HG02973 (cell line): ENCODE measurements around the gene CDC42BPB.
"Not testable (repeated sequence)": the region's sequence is repeated elsewhere in the genome, so short reads cannot be mapped to it uniquely, and the experiment has no call there.

Experiments used
- ATAC-seq: cut with Tn5 transposase; IDR thresholded peaks from one replicate; pipeline ENCODE4 v1.9.1; 2021; ENCODE audit warnings: moderate library complexity; ENCODE audit not compliant: unreplicated experiment

Gene CDC42BPB

DNA sequence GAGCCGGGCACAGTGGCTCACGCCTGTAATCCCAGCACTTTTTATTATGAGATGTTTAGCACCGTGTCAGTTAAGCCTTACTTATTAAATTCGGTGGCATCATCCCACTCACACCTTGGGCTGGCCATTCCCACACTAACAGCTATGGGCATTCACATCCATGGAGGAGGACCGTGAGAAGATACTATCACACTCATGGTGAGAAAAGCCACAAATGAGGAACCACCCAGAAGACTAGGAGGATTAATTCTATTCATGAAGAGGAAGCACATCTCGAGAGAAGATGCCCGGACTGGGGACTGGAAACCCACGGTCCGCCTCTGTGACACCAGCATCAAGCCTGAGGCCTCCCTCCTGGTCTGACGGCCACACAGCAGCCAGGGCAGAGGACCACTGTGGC, 4.9 kb downstream of the CDC42BPB start:
- ATAC-seq: no peak

DNA sequence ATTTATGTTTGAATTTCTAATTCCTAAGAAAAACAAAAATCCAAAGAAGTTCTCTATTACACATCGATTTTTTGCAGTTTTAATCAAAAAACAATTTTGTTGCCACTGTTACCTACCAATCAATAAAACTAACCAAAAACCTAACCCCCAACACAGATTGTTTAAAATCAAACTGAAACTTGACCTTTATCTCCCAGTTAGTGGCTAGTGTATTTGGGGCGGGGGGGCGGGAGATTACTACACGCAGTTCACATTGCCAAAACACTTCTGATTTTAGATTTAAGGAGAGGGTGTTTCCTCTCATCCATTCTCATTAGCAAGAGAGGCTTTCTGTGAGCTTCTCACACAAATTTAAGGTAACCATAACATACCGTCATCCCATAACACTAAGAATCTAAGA, 6.4 kb downstream of the CDC42BPB start:
- no peak for ATAC-seq

DNA sequence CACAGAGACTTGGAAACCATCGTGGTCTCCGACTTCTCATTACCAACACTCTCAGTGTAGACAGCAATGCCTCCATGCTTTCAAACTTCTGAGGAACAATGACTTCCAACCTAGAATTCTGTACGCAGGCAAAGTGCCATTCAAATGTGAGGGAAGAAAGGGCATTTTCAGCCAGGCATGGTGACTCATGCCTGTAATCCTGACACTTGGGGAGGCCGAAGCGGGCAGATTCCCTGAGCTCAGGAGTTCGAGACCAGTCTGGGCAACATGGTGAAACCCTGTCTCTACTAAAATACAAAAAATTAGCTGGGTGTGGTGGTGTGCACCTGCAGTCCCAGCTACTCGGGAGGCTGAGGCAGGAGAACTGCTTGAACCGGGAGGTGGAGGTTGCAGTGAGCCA, 9.9 kb downstream of the CDC42BPB start:
- not testable (repeated sequence) for ATAC-seq

DNA sequence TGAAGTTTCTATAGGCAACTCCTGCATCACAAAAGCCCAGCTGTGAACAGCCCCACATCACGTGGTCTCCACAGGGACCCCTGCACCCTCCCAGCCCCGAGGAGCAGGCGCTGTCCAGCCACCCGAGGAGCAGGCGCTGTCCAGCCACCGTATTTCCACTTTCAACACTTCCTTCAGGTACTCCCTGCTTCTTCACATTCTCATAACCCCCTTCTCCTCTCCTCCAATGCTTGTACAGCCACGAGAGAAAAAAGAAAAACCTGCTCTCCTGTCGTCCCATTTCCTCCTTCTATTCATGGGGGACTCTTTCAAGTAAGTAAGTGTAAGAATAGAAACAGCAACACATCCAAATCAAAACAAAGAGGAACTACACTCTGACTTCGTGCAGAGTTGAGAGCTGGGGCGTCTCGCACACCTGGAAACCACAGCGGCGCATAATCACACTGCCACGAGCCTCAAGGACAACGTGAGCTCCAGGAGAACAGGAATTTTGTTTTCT, 11.9 kb downstream of the CDC42BPB start:
- no peak for ATAC-seq

DNA sequence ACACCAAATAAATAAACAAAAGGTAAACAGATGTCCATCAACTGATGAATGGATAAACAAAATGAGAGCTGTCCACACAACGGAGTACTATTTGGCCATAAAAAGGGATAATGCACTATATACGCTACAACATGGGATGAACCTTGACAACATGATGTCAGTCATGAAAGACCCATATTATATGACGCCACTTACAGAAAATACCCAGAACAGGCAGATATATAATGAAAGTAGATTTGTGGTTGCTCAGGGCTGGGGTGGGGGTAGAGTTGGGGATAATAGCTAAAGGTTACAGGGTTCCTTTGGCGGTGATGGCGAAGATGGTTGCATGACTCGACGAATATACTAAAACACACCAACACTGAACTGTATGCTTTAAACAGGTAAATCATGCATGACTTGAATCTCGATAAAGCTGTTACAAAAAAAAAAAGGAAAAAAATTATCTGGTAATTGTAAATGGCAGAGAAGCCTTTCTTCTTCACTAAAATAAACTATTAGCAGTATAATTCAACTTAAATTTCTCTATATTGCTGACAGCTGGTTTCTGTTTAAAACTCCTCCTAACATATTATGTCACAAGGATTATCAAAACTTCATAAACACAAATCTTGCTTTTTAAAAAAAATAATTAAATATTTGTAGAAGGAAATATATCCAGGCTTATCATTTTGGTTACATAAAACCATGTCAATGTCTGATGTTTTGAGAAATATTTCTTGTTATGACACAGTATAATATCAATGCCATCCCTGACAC, 13.9 kb downstream of the CDC42BPB start:
- no peak for ATAC-seq

DNA sequence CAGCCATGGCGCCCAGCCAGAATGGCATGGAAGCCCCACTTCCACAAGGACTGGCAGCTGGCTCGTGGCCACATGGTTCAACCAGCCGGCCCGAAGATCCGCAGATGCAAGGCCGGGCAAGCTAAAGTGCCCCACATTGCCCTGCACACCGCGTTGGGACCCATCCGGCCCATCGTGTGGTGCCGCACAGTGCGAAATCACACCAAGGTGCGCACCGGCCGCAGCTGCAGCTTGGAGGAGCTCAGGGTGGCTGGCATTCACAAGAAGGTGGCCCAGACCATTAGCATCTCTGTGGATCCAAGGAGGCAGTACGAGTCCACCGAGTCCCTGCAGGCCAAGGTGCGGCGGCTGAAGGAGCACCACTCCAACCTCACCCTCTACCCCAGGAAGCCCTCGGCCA, 15.9 kb downstream of the CDC42BPB start:
- ATAC-seq: no peak

DNA sequence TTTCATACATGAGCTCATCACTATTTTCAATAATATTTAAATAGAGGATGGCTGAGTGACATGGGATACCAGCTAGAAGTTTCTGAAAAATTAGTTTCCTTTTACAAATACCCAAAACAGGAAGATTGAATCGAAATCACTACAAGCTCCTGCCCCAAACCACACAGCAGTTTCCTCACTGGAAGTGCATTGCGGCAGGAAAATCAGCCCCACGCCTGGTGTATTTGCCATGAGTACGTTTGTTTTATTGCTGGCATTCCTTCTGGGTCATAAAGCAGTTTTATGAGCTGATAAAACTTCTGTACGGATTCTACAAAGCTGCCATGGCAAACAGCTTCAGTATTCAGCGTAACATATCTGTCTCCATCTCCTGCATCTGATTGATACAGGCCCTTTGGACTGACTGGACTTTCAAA, 23.7 kb downstream of the CDC42BPB start:
- ATAC-seq: no peak

DNA sequence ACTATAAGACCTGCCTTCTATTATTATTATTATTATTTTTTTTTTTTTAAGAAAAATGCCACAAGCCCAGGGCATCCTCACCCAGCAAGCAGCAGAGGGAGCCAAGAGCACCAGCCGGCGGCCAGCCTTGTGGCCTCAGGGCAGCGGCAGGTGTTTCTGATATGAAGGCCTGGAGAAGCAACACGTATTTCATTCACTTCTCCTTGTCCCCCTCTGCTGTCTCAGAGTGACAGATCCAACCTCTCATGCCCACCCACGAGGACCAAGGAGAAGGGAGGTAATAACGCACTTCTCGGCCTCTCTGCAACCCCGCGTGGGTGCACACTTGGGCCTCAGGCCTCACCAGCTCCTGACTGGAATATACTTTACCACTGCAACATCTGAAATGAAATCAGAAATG, 25.4 kb downstream of the CDC42BPB start:
- ATAC-seq: no peak

DNA sequence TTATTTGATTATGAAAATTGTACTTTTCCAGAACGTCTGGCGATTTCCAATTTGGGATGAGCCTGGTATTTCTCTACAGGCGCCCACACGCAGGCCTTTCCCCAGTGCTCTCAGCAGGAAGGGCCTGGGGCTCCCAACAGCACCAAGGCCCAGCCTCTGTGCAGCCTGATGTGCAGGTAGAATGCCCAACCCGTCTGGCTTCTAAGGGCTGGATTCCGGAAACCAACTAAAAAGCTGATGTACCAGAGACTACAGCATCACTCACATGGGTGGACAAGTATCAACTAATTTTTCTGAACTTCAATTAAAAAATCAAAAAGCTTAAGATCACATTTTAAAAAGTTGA, 25.8 kb downstream of the CDC42BPB start:
- ATAC-seq: no peak

DNA sequence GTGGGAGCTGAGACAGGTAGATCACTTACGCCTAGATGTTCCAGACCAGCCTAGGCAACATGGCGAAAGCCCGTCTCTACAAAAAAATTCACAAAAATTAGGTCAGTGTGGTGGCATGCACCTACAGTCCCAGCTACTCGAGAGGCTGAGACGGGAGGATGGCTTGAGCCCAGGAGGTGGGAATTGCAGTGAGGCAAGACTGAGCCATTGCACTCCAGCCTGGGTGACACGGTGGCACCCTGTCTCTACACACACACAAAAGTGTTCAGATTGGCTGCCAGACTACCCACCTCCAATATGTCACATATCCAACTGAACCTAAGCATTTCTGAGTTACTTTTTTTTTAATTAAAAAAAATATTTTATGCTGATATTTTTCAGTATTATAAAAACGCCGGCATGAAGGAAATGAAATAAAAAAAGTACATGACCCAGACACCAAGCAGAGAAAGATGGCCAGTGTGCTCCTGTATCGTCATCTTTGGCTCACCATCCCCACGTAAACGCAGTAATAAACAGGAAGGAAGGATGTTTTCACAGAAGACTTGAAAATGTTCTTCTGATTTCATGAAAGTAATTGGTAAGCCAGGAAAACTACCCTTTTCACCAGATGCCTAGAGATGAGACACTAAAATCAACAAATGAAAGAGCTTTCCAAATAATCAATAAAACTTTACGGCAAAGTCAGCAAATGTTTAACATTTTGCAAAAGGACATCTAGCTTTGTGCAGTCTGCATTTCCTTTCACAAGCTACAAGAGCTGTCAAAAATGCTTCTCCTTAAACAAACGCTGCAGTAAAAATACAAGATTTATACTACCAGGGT, 26.4 kb downstream of the CDC42BPB start:
- ATAC-seq: no peak

DNA sequence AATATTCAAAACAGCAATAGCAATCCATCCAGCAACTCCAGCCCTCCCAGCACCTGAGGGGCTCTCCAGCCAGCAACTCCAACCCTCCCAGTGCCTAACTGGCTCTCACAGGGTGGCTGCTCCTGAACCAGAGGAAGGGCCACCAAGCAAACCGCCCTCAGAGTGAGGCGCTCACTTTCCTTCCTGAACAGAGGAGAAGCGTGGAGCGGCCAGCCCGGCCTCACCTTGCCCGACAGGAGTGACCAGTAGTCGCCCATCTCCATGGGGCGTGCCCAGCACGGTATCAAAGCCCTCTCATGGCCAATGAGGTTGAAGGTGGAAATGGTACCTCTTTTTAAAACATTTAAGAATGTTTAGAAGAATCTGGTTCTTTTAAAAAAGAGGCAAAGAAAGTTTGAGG, 27.4 kb downstream of the CDC42BPB start:
- ATAC-seq: no peak

DNA sequence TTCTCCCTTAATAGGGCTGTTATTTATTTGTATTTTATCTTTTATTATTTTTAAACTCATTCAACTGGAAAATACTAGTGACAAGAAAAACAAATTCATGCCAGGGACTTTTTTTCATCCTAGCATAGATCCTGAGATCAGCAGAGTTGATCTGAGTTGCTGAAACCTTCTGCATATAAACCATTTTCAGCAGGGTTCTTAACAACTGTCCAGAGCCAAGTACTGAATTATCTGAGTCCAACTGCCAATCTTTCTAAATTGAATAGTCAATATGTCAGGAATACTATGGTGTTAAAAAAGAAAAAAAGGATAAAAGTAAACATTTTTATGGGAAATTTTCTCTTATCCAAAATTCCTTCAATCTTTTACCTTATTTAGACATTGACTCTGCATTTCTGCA, 28.6 kb downstream of the CDC42BPB start:
- no peak for ATAC-seq

DNA sequence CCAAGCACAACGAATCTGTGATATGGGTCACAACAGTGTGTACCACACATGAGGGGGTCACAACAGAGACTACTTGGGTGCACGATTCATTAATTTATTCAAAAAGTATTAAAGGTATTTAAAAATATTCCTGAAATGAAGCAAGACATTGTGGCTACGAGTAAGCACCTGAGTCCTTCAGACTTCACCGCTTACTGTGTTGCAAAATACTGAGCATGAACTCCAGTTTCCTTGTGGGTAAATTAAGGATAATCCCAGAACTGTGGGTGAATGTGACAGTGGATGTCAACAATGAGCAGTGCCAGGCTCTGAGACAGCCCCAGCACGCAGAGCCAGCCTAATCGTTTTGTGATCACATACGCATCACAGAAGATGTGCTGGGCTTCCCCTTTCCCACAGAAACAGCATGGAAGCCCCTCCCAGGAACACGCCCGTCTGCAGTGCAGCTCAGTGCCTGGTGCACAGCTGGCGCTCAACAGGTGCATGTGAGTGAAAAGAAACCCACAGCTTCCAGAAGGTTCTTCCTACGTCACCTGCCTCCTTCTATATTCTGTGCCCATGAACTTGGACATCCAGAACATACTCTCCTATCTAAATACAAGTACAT, 29.1 kb downstream of the CDC42BPB start:
- ATAC-seq: no peak

DNA sequence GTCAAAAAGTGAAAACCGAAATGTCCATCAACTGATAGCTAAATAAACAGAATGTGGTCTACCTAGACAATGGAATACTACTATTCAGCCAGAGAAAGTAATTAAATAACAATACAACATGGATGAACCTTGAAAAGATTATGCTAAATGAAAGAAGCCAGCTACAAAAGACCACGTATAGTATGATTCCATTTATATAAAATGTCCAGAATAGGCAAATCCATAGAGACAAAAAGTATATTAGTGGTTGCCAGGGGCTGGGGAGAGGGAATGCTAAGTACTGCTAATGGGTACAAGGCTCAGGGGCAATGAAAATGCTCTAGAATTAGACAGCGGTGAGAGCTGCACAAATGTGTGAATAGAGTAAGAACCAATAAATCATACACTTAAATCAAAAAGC, 29.9 kb downstream of the CDC42BPB start:
- ATAC-seq: no peak

DNA sequence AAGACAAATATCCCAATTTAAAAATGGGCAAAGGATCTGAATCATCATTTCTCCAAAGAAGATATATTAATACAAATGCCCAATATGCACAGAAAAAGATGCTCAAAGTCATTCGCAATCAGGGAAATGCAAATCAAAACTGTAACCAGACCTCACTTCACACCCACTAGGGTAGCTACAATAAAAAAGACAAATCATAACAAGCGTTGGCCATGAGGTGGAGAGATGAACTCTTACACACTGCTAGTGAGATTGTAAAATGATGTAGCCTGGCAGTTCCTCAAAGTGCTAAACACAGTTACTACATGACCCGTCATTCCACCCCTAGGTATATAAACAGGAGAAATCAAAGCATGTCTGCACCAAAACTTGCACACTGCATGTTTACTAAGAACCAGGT, 30.4 kb downstream of the CDC42BPB start:
- ATAC-seq: no peak

DNA sequence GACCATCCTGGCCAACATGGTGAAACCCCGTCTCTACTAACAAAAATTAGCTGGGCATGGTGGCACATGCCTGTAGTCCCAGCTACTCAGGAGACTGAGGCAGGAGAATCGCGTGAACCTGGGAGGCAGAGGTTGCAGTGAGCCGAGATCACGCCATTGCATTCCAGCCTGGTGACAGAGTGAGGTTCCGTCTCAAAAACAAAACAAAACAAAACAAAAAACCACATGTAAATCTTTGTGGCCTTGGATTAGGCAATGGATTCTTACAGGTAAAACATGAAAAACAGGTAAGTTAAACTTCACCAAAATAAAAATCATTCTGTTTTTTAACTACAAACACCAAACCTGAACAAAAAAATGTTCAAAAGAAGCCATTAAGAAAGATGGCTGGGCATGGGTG, 31.2 kb downstream of the CDC42BPB start:
- ATAC-seq: not testable (repeated sequence)

DNA sequence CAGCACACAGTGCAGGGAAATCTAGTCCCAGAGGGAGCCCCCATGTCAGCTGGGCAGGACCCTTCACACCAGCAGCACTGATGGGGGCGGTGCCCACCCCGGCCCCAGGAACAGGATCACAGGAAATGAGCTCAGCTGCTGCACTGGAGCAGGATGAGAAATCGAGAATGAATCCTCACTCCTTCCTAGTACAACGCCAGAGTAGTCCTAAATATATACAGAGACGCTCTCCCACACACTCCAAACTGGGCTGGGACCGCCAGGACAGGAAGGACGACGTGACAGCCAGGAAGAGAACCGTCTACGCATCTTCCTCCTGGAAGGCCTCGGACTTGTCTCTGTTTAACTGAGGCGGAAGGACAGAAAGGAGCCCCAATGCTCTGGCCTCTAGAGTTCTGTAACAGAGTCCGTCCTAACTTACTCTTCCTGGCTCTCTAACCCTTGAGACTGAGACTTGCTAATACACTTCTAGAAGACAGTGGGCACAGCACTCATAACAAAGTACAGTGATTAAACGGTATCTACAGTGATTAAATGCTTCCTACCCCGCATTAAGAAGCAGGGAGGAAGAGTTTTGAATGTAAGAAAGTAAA, 33.4 kb downstream of the CDC42BPB start:
- no peak for ATAC-seq

DNA sequence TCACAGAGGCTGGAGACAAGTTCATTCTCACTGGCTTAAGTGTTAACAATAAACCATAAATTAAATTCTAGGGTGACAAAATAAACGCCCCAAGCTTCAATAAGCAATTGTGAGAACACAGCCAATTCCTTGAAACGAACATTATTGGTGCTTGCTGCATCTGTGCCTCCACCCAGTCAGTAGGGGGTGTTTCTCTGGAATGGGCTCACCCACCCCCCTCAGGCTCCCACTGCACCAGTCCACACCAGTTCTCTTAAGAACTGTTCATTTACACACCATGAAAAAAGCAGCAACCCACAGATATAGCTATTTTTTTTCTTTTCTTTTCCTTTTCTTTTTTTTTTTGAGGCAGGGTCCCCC, 34.7 kb downstream of the CDC42BPB start:
- no peak for ATAC-seq

DNA sequence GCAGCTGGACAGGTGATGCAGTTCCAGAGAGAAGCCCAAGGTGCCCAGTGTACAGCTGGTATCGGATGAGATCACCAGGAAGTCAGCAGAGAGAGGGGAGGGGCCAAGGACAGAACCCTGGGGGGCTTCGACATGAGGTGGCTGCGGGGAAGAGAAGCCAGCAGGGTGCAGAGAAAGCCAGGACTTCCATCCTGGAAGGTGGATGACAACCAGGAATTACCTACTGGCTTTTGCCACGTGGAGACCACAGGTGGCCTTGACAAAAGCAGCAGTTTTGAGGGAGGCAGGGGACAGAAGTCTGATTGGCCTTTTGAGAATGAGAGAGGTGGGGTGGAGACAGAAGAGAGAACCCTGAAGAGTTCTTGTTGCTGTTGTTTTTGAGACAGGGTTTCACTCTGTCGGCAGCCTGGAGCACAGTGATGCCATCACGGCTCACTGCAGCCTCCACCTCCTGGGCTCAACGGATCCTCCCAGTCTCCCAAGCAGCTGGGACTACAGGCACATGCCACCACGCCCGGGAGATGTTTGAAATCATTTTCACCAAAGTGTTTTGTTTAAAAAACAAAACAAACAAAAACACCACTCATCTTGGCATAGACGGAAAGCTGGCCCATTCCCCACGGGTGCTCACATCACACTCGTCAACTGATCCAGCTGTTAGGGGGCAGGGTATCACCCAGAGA, 35.2 kb downstream of the CDC42BPB start:
- no peak for ATAC-seq

DNA sequence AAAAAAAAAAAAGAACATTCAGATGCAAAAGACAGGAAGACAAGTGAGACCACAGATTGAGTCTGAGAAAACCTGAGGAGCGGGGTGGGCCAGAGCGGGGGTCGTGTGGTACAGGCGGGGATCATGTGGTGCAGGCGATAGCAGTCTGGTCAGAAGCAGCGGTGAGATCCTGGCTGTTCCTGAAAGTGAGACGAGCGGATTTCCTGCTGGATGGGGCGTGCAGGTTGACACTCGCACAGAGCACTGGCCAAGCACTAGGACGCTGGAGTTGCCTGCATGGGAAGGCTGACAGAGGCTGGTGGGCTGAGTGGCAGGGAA, 35.7 kb downstream of the CDC42BPB start:
- no peak for ATAC-seq
